ENCODE data around the gene DOCK10.

DNA sequence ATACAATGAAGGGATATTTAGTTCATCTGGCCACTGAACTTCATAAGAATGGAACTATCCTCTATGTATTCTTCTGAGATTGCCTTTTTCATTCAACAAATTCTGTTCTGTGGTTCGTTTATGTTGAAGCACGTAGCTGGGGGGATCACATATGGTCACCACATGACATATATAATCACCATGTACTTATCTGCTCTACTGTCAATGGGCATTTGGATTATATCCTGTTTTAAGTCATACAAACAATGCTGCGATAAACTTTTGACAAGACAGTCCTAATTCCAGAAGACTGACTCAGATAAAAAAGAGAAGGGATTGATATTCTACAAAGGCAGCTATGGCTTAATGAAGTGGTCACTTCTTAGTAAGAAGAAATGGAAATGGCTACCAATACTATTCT is 210.1 kb downstream of the DOCK10 start:
- TF ChIP-seq, protein P1, sequence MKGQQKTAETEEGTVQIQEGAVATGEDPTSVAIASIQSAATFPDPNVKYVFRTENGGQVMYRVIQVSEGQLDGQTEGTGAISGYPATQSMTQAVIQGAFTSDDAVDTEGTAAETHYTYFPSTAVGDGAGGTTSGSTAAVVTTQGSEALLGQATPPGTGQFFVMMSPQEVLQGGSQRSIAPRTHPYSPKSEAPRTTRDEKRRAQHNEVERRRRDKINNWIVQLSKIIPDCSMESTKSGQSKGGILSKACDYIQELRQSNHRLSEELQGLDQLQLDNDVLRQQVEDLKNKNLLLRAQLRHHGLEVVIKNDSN (IDR thresholded peaks at IDR 0.05) = no peak
- no peak for TF ChIP-seq EGR1 (IDR thresholded peaks at IDR 0.05)
- no peak for TF ChIP-seq EP300 (IDR thresholded peaks at IDR 0.05; ENCODE audit: borderline replicate concordance)
- no peak for TF ChIP-seq CREB1 (IDR thresholded peaks at IDR 0.05; ENCODE audit: low read depth)

All from Ishikawa (cell line).